Stimulated activated naive B cell treated with anti-CD40 and anti-IgM and Interleukin-4, amounts not matched to agents 10 μg/mL and 1 μg/mL and 100 μg/mL, for 72 hours (primary cell): Measurements from ENCODE around the gene CAPRIN2.

Source experiments
- ATAC-seq, 2 donors: fragments of 150-1000 bp; cut with Tn5 transposase; replicated peaks; 2 replicates each; pipeline ENCODE4 v1.10.0; 2021; ENCODE audit warnings: moderate library complexity in 1 of 2
- DNase-seq: peaks from one replicate; pipeline ENCODE4 v3.0.0; 2021
- H3K27ac Mint-ChIP-seq: one replicate; pipeline ENCODE4 v1.8.0; 2022; ENCODE audit warnings: mild to moderate bottlenecking, mixed read lengths
- H3K27me3 Mint-ChIP-seq, 2 donors: one replicate each; pipeline ENCODE4 v1.8.0; 2022; ENCODE audit warnings: mixed read lengths in 2 of 2
- H3K36me3 Mint-ChIP-seq, 2 donors: one replicate each; pipeline ENCODE4 v1.8.0; 2022; ENCODE audit warnings: mixed read lengths in 2 of 2, mild to moderate bottlenecking in 1 of 2
- H3K4me1 Mint-ChIP-seq, 2 donors: one replicate each; pipeline ENCODE4 v1.8.0; 2022; ENCODE audit warnings: mixed read lengths in 2 of 2, mild to moderate bottlenecking in 1 of 2
- H3K4me3 Mint-ChIP-seq, 2 donors: one replicate each; pipeline ENCODE4 v1.8.0; 2022; ENCODE audit warnings: mild to moderate bottlenecking in 2 of 2, mixed read lengths in 2 of 2, moderate library complexity in 1 of 2
- H3K9me3 Mint-ChIP-seq, 2 donors: one replicate each; pipeline ENCODE4 v1.8.0; 2022; ENCODE audit warnings: mixed read lengths in 2 of 2, mild to moderate bottlenecking in 1 of 2

CAPRIN2 gene

DNA sequence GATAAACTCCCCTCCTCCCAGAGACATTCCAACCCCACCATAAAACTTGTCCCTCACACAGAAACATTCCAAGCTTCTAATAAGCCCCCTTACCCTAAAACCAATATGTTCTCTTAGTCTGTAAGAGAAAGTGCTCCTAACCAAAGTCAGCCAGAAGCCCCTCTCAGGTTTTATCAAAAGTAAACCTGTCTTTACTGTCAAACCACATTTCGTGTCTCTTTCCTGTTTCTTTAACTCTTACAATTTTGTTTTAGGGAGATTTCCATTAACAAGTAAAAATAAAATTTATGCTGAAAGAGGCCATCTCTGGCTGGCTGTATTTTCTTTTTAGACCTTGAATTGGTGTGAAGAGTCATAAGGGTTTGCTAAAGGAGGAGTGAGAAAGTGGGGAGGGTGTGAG is 29.8 kb upstream of the CAPRIN2 start:
- H3K4me1 Mint-ChIP-seq: no peaks in the 10 kb centered on the region
- ATAC-seq: no peak

GRCh38 chr12:30783946-30784345 is 29.2 kb upstream of the CAPRIN2 start:
- no peak overlapping the region for H3K4me3 Mint-ChIP-seq
- H3K9me3 Mint-ChIP-seq: peaks cover 1 to 5% of the 10 kb centered on the region in 2 donors
- H3K27me3 Mint-ChIP-seq: peaks cover 25 to 26% of the 10 kb centered on the region in 2 donors
- no peaks in the 10 kb centered on the region for H3K36me3 Mint-ChIP-seq
- DNase-seq: no peak
- H3K27ac Mint-ChIP-seq: no peak overlapping the region
- ATAC-seq: no peak
- no peaks in the 10 kb centered on the region for H3K4me1 Mint-ChIP-seq

More for the DNA sequence above, 29.8 kb upstream of the CAPRIN2 start:
- no peak for DNase-seq
- H3K27ac Mint-ChIP-seq: no peak overlapping the region
- no peak overlapping the region for H3K4me3 Mint-ChIP-seq
- no peaks in the 10 kb centered on the region for H3K36me3 Mint-ChIP-seq
- H3K9me3 Mint-ChIP-seq: peaks cover 1 to 5% of the 10 kb centered on the region in 2 donors
- peaks cover 20 to 25% of the 10 kb centered on the region in 2 donors for H3K27me3 Mint-ChIP-seq

GRCh38 chr12:30782316-30783173 is 27.8 kb upstream of the CAPRIN2 start:
- no peaks in the 10 kb centered on the region for H3K4me1 Mint-ChIP-seq
- no peak for ATAC-seq
- H3K36me3 Mint-ChIP-seq: no peaks in the 10 kb centered on the region
- H3K4me3 Mint-ChIP-seq: no peak overlapping the region
- H3K27me3 Mint-ChIP-seq: peaks cover 37 to 39% of the 10 kb centered on the region in 2 donors
- no peak overlapping the region for H3K27ac Mint-ChIP-seq
- no peak for DNase-seq
- peaks cover 1 to 5% of the 10 kb centered on the region in 2 donors for H3K9me3 Mint-ChIP-seq

GRCh38 chr12:30779578-30779977 is 24.8 kb upstream of the CAPRIN2 start:
- Mint-ChIP-seq H3K27me3 (peaks cover 24 to 26% of the 10 kb centered on the region in 2 donors), H3K27ac (no peak overlapping the region), H3K36me3 (no peaks in the 10 kb centered on the region), H3K9me3 (peaks cover 1 to 3% of the 10 kb centered on the region in 2 donors), H3K4me3 (no peak overlapping the region), H3K4me1 (no peaks in the 10 kb centered on the region)
- ATAC-seq (no peak), DNase-seq (no peak)

- Mint-ChIP-seq H3K4me3 (no peak overlapping the region), H3K4me1 (no peaks in the 10 kb centered on the region), H3K27ac (no peak overlapping the region), H3K9me3 (no peaks in the 10 kb centered on the region), H3K36me3 (no peaks in the 10 kb centered on the region), H3K27me3 (peaks cover 20 to 22% of the 10 kb centered on the region in 2 donors)
- no peak for ATAC-seq
- DNase-seq: no peak
Measured at GRCh38 chr12:30779178-30779577, 24.4 kb upstream of the CAPRIN2 start.

DNA sequence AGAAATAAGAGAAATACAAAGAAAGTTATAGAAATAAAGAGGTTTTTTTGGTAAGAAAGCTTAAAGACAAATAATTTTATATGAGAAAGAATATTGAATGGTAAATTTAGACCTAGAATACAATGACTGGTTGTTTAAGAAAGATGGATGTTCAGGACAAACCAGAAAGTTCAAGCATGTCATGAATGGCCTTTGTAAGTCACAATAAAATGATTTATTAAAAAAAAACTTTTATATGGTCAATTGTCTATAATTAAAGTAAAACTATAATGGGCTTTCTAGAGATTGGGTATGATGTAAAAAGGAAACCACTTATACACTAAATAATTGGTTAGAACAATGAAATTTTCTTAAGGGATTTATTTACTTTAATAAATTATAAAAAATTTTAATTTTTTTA is 19.8 kb upstream of the CAPRIN2 start:
- Mint-ChIP-seq H3K36me3 (no peaks in the 10 kb centered on the region), H3K27ac (no peak overlapping the region), H3K27me3 (peaks cover 14 to 45% of the 10 kb centered on the region in 2 donors), H3K4me1 (no peaks in the 10 kb centered on the region), H3K9me3 (no peaks in the 10 kb centered on the region), H3K4me3 (no peak overlapping the region)
- no peak for DNase-seq
- ATAC-seq: no peak

GRCh38 chr12:30769802-30770201 is 15.1 kb upstream of the CAPRIN2 start:
- Mint-ChIP-seq H3K9me3 (no peaks in the 10 kb centered on the region), H3K4me1 (no peaks in the 10 kb centered on the region), H3K27ac (no peak overlapping the region), H3K27me3 (peaks cover 0 to 28% of the 10 kb centered on the region in 2 donors), H3K4me3 (no peak overlapping the region), H3K36me3 (no peaks in the 10 kb centered on the region)
- DNase-seq (no peak), ATAC-seq (no peak)

GRCh38 chr12:30764251-30764650 is 9.5 kb upstream of the CAPRIN2 start:
- ATAC-seq (no peak), DNase-seq (no peak)
- Mint-ChIP-seq H3K27me3 (peaks cover 0 to 6% of the 10 kb centered on the region in 2 donors), H3K4me3 (no peak overlapping the region), H3K9me3 (no peaks in the 10 kb centered on the region), H3K27ac (no peak overlapping the region), H3K4me1 (no peaks in the 10 kb centered on the region), H3K36me3 (no peaks in the 10 kb centered on the region)

DNA sequence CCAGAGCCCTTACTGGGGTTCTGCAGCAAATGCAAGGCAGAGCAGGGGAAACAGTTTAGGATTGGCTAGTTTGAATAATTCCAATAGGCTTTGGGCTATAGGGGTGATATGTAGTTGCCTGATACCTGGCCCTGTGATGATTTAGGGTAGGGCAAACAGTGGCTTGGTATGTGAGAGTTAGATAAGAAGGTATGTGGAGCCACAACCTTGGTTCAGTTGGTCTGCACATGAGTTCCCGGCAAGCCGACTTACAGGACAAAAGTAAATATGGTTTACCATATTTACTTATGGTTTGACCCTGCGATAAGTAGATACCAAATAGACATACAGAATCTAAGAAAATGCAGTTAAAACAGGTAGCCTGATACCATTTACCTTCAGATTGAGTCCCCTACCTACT is 8.3 kb upstream of the CAPRIN2 start:
- Mint-ChIP-seq H3K27ac (no peak overlapping the region), H3K27me3 (peaks cover 0 to 6% of the 10 kb centered on the region in 2 donors), H3K4me1 (no peaks in the 10 kb centered on the region), H3K9me3 (no peaks in the 10 kb centered on the region), H3K36me3 (no peaks in the 10 kb centered on the region), H3K4me3 (no peak overlapping the region)
- ATAC-seq (no peak), DNase-seq (no peak)

DNA sequence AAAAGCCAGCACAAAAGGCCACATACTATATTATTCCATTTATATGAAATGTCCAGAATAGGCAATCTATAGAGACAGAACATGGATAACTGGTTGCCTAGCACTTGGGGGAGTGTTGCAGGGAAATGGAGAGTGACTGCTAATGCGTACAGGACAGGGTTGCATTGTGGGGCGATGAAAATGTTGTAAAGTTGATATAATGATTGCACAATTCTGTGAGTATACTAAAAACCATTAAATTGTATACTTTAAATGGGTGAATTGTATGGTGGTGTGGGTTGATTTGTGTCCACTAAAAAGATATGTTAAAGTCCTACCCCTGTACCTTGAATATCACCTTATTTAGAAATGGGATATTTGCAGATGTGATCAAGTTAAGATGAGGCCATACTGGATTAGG is 7.0 kb upstream of the CAPRIN2 start:
- Mint-ChIP-seq H3K27me3 (peaks cover 0 to 6% of the 10 kb centered on the region in 2 donors), H3K27ac (no peak overlapping the region), H3K9me3 (no peaks in the 10 kb centered on the region), H3K36me3 (no peaks in the 10 kb centered on the region), H3K4me3 (no peak overlapping the region), H3K4me1 (no peaks in the 10 kb centered on the region)
- ATAC-seq (no peak), DNase-seq (no peak)

GRCh38 chr12:30757316-30757715 is 2.6 kb upstream of the CAPRIN2 start:
- no peaks in the 10 kb centered on the region for H3K27me3 Mint-ChIP-seq
- ATAC-seq (no peak), DNase-seq (no peak)
- no peaks in the 10 kb centered on the region for H3K9me3 Mint-ChIP-seq
- H3K36me3 Mint-ChIP-seq: no peaks in the 10 kb centered on the region
- peaks cover 11 to 21% of the 10 kb centered on the region in 2 donors for H3K4me1 Mint-ChIP-seq
- H3K4me3 Mint-ChIP-seq: no peak overlapping the region
- no peak overlapping the region for H3K27ac Mint-ChIP-seq

DNA sequence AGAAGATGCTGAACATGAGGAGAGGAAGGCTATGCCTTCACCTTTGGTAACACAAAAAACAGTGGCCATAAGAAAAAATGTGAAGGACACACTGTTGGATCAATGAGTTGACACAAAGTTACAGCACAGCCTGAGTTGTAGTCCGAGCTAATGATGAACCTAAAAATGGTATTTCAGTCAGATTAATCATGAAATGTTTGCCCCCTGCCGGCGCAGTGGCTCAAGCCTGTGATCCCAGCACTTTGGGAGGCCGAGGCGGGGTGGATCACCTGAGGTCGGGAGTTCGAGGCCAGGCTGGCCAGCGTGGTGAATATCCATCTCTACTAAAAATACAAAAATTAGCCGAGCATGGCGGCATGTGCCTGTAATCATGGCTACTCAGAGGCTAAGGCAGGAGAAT is 1.3 kb upstream of the CAPRIN2 start:
- Mint-ChIP-seq H3K27me3 (no peaks in the 10 kb centered on the region), H3K36me3 (no peaks in the 10 kb centered on the region), H3K4me3 (no peak overlapping the region), H3K4me1 (peaks cover 11 to 21% of the 10 kb centered on the region in 2 donors), H3K27ac (no peak overlapping the region), H3K9me3 (no peaks in the 10 kb centered on the region)
- no peak for ATAC-seq
- DNase-seq: no peak

GRCh38 chr12:30755395-30755762 is 628 bp upstream of the CAPRIN2 start:
- Mint-ChIP-seq H3K4me3 (peak overlapping the region; percentile 92 to 96), H3K9me3 (no peaks in the 10 kb centered on the region), H3K4me1 (peaks cover 11 to 21% of the 10 kb centered on the region in 2 donors), H3K36me3 (peaks cover 0 to 6% of the 10 kb centered on the region in 2 donors), H3K27ac (peak overlapping the region; percentile 86), H3K27me3 (no peaks in the 10 kb centered on the region)
- no peak for DNase-seq
- ATAC-seq: no peak

DNA sequence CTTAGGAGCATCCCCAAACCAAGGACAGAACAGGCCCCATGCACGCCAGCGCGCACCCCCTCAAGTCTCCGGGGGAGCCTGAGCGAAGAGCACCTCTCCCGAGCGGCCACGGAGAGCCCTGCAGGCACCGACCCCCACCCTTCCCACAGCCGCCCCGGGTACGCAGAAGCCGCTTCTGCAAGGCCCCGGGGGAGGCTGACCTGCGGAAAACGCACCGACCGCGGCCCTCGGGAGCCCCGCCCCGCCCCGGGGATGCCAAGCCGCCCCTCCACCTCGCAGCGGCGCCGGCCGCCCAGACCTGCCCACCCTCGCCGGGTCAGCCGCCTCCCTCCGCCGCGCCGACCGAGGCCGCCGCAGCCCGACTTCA is 385 bp downstream of the CAPRIN2 start:
- no peaks in the 10 kb centered on the region for H3K27me3 Mint-ChIP-seq
- peaks cover 0 to 12% of the 10 kb centered on the region in 2 donors for H3K36me3 Mint-ChIP-seq
- H3K27ac Mint-ChIP-seq: peak overlapping the region; percentile 81
- H3K4me3 Mint-ChIP-seq: peak overlapping the region; percentile 92 to 96
- DNase-seq: no peak
- H3K4me1 Mint-ChIP-seq: peaks cover 12 to 21% of the 10 kb centered on the region in 2 donors
- peak; percentile 39 to 54 for ATAC-seq
- H3K9me3 Mint-ChIP-seq: no peaks in the 10 kb centered on the region

DNA sequence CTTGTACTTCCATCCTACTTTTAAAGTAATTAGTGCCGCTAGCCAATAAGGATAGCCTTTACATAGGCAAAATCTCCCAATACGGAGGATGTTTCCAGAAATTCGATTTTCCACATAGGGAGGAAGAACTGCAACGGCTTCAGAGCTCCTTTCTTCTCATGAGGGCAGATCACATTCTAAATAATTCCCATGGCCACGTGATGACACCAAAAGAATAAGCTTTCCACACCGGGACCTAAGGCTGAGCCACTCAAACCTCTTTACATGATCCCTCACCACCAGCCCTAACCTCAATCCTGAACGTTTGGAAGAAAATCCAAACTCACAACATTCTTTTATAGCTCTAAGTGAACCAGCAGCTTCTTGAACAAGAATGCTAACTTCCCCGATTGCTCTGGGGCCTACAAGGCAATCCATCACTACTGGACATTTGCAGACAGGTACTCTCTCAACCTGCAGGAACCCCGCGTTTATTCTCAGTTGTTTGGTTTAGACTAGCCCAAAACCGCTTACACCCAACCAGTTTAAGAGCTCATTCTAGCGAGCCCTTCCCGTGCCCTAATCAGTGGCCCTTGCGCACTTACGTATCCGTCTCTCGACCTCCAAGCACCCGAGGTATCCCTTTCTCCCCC is 884 bp downstream of the CAPRIN2 start:
- H3K36me3 Mint-ChIP-seq: peaks cover 0 to 14% of the 10 kb centered on the region in 2 donors

More for the DNA sequence above, 884 bp downstream of the CAPRIN2 start:
- no peak for DNase-seq
- H3K27me3 Mint-ChIP-seq: no peaks in the 10 kb centered on the region
- peak overlapping the region; percentile 81 for H3K27ac Mint-ChIP-seq
- H3K9me3 Mint-ChIP-seq: no peaks in the 10 kb centered on the region
- peak in 1 of 2 donors; percentile 4 for ATAC-seq
- H3K4me3 Mint-ChIP-seq: peak overlapping the region; percentile 92 to 96
- H3K4me1 Mint-ChIP-seq: peaks cover 17 to 24% of the 10 kb centered on the region in 2 donors
